HEK293 (cell line): ENCODE data around the gene PLCB1.

Experiments
- CTCF ChIP-seq: fragments of 450-650 bp; formaldehyde crosslinking; IDR thresholded peaks from 2 replicates; pipeline ENCODE4 v1.5.1; 2016; ENCODE audit warnings: missing biosample characterization, missing genetic modification characterization
- INSM2 ChIP-seq: fragments of 450-650 bp; formaldehyde crosslinking; IDR thresholded peaks from 2 replicates; pipeline ENCODE4 v1.5.1; 2016; ENCODE audit warnings: missing biosample characterization, missing genetic modification characterization
- KLF9 ChIP-seq: fragments of 450-650 bp; formaldehyde crosslinking; IDR thresholded peaks from 2 replicates; pipeline ENCODE4 v1.5.1; 2016; ENCODE audit warnings: missing biosample characterization, missing genetic modification characterization, low read depth
- PRDM1 ChIP-seq: fragments of 450-650 bp; formaldehyde crosslinking; IDR thresholded peaks from 2 replicates; pipeline ENCODE4; 2016; ENCODE audit warnings: missing biosample characterization, missing genetic modification characterization
- PRDM4 ChIP-seq: fragments of 450-650 bp; formaldehyde crosslinking; IDR thresholded peaks from 2 replicates; pipeline ENCODE4 v1.5.1; 2017; ENCODE audit warnings: missing biosample characterization, missing genetic modification characterization
- ZBTB49 ChIP-seq: fragments of 450-650 bp; formaldehyde crosslinking; IDR thresholded peaks from 2 replicates; pipeline ENCODE4 v1.5.1; 2016; ENCODE audit warnings: missing biosample characterization, missing genetic modification characterization, low read depth
- ZBTB7A ChIP-seq: fragments of 450-650 bp; formaldehyde crosslinking; IDR thresholded peaks from 2 replicates; pipeline ENCODE4 v1.5.1; 2016; ENCODE audit warnings: low read depth, missing biosample characterization, missing genetic modification characterization
- ZNF138 ChIP-seq: fragments of 450-650 bp; formaldehyde crosslinking; IDR thresholded peaks from 2 replicates; pipeline ENCODE4 v1.5.1; 2016; ENCODE audit warnings: missing biosample characterization, missing genetic modification characterization, borderline replicate concordance

- no peak for TF ChIP-seq KLF9 (tag by site-specific recombination)
- no peak for TF ChIP-seq INSM2 (tag by site-specific recombination)
- TF ChIP-seq PRDM4 (tag by site-specific recombination) = no peak
- no peak for TF ChIP-seq ZBTB7A (tag by site-specific recombination)
- no peak for TF ChIP-seq PRDM1 (tag by site-specific recombination)
- no peak for TF ChIP-seq ZNF138 (tag by site-specific recombination)
- TF ChIP-seq CTCF (tag by site-specific recombination) = no peak
- no peak for TF ChIP-seq ZBTB49
Observed at GRCh38 chr20:8296536-8296935, 164.5 kb downstream of the PLCB1 start.
